ENCODE measurements around the gene PRPF6.

- TF ChIP-seq CTCF (IDR thresholded peaks at IDR 0.05) = no peak
- no peak for TF ChIP-seq TCF7L2 (IDR thresholded peaks at IDR 0.05; ENCODE audit: low read depth, low read length)
Observed at GRCh38 chr20:64062276-64062595, 81.3 kb downstream of the PRPF6 start.
